GM18505 (cell line): ENCODE results near the gene KIR2DL3.
"Not testable (repeated sequence)": the region's sequence is repeated elsewhere in the genome, so short reads cannot be mapped to it uniquely, and the experiment has no call there.

Source experiments
- ATAC-seq: cut with Tn5 transposase; IDR thresholded peaks from one replicate; pipeline ENCODE4 v1.9.1; 2021; ENCODE audit not compliant: unreplicated experiment
- POLR2A ChIP-seq: IDR thresholded peaks from 4 replicates; pipeline ENCODE4 v1.6.1; 2011; ENCODE audit warnings: borderline replicate concordance; ENCODE audit not compliant: insufficient read depth, insufficient read length; ENCODE audit errors: extremely low read depth

The KIR2DL3 gene

DNA sequence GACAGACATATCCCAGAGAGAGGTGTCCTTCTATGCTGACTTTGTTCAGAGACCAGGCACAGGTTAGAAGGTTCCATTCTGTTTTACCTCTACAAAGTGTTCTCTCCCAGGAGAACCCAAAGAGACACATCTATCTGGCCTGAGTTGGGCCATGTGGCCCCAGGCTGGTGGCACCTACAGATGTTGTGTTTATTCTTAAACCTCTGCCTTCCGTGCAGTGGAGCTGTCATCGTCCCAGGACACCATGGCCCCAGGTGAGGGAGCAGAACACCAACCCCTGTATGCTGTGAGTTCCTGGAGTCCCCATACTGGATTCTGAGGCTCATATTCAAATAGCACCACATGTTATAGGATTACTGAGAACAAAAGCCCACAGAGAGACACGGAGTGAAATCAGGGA is 10.1 kb upstream of the KIR2DL3 start:
- no peak for ATAC-seq
- no peak for TF ChIP-seq POLR2A

DNA sequence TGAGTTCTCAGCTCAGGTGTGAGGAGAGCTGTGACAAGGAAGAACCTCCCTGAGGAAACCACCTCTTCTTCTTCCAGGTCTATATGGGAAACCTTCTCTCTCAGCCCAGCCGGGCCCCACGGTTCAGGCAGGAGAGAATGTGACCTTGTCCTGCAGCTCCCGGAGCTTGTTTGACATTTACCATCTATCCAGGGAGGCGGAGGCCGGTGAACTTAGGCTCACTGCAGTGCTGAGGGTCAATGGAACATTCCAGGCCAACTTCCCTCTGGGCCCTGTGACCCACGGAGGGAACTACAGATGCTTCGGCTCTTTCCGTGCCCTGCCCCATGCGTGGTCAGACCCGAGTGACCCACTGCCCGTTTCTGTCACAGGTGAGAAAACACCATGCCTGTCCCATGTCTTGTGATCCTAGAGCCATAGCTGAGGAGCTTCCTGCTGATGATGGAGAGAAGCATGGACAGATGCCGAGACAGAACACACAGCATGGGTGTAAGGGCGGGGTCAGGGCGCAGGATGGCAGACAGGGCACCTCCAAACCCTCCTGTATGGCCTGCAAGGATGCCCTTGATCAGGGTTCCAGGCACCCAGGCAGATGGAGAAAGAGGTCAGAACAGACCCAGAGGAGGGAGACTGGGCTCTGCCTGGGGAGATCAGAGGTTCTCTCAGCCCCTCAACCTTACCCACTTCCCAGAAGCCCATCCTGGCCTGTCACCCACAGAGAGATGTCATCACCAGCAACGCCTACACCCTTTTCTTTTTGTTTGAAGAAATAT is 8.7 kb upstream of the KIR2DL3 start:
- TF ChIP-seq POLR2A = no peak
- no peak for ATAC-seq

DNA sequence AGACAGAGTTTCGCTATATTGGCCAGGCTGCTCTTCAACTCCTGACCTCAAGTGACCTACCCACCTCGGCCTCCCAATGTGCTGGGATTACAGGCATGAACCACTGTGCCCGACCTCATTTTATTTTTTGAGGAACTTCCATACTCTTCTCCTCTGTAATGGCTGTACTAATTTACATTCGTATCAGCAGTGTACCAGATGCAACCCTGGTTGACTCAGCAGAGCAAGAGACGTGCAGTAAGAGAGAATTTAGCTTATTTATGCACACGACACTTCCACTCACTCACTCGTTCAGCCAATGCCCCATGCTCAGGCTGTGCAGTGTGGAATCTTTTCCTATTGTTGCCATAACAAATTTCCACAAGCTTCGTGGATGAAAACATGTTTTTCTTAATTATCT is 7.1 kb upstream of the KIR2DL3 start:
- no peak for ATAC-seq
- no peak for TF ChIP-seq POLR2A

DNA sequence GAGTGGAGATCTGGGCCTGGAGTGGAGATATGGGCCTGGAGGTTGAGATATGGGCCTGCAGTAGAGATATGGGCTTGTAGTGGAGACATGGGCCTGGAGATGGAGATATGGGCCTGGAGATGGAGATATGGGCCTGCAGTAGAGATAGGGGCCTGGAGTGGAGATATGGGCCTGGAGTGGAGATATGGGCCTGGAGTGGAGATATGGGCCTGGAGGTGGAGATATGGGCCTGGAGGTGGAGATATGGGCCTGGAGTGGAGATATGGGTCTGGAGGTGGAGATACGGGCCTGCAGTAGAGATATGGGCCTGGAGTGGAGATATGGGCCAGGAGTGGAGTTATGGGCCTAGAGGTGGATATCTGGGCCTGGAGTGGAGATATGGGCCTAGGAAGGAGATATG is 402 bp downstream of the KIR2DL3 start:
- TF ChIP-seq POLR2A = no peak
- ATAC-seq = no peak

DNA sequence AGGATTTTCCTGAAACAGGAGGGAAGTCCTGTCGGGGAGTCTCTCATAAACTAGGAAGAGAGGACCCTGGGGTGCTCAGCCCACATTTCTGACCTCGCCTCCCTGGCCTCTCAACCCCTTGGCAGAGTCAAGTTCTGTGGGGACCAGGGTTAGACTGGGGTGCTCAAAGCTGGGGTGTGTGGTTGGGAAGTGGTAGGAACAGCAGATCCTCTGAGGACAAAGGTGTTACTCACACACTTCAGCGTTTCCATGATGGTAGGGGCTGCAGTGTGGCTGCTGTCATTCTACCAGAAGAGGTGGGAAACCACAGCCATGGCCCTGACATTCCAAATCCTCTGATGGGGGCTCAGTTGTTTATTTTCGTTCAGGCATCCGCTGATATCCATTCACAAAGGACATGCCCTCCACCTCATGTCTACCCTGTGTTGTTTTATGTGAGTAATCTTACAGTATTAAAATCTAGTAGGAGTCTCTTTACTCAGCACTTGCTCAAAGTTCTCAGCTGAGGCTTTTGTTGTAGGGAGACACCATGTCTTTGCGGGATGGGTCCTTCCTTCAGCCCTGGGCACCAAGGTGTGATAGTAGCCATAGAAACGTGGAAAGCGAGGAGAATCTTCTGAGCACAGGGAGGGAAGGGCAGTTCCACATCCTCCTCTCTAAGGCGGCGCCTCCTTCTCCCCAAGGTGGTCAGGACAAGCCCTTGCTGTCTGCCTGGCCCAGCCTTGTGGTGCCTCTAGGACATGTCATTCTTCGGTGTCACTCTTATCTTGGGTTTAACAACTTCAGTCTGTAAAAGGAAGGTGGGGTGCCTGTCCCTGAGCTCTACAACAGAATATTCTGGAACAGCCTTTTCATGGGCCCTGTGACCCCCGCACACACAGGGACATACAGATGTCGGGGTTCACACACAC is 1.5 kb downstream of the KIR2DL3 start:
- no peak for TF ChIP-seq POLR2A
- ATAC-seq = no peak

DNA sequence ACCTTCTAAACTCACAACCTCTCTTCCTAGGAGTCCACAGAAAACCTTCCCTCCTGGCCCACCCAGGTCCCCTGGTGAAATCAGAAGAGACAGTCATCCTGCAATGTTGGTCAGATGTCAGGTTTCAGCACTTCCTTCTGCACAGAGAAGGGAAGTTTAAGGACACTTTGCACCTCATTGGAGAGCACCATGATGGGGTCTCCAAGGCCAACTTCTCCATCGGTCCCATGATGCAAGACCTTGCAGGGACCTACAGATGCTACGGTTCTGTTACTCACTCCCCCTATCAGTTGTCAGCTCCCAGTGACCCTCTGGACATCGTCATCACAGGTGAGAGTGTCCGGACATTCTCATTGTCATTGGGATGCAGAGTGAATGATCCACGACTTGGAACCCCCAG is 3.6 kb downstream of the KIR2DL3 start:
- not testable (repeated sequence) for ATAC-seq

DNA sequence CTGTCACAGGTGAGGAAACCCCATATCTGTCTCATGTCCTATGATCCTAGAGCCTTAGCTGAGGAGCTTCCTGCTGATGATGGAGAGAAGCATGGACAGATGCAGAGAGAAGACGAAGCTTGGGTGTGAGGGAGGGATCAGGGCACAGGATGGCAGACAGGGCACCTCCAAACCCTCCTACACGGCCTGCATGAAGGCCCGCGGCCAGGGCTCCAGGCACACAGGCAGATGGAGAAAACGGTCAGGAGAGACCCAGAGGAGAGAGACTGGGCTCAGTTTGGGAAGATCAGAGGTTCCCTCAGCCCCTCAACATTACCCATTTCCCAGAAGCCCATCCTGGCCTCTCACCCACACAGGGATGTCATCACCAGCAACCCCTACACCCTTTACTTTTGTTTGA is 5.8 kb downstream of the KIR2DL3 start:
- ATAC-seq = not testable (repeated sequence)

DNA sequence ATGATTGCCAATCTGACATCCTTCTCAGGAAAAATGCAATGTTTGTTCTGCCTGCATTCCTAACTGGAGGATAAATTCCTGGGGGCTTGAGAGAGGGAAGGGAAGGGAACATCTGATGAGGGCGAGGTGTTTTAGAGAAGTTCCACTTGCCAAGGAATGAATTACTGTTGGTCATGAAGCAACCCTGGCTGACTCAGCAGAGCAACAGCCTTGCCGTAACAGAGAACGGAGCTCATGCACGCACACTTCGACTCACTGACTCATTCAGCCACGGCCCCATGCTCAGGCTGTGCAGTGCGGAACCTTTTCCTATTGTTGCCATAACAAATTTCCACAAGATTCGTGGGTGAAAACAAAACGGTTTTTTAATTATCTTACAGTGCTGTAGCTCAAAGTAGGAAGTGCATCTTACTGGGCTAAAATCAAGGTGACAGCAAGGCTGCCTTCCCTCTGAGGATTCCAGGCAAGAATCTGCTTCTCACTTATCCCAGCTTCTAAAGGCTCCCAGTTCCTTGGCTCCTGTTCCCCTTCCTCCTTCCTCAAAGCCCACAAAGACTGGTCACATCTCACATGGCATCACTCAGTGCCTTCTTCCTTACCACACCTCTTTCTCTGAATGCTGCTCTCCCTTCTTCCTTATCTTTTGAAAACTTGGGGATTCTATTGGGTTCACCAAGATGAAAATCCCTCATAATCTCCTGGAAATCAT is 9.5 kb downstream of the KIR2DL3 start:
- not testable (repeated sequence) for ATAC-seq

DNA sequence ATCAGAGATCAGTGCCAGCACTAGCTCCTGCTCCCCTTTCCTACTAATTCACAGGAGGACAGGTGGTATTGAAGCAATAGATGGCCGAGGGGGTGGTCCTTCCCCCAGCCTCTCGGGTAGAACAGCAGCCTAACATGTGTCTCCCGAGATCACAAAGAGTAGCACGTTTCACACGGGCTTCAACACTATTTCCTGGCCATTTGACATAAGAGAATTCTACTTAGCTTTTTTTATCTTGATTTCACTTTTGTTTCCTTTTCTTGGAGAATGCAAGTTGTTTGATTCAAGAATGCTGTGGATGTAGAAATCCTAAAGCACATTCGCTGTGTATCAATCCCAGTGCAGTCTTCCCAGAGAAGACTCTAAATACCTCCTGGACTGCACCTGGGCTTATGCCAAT is 12.0 kb downstream of the KIR2DL3 start:
- ATAC-seq = not testable (repeated sequence)

DNA sequence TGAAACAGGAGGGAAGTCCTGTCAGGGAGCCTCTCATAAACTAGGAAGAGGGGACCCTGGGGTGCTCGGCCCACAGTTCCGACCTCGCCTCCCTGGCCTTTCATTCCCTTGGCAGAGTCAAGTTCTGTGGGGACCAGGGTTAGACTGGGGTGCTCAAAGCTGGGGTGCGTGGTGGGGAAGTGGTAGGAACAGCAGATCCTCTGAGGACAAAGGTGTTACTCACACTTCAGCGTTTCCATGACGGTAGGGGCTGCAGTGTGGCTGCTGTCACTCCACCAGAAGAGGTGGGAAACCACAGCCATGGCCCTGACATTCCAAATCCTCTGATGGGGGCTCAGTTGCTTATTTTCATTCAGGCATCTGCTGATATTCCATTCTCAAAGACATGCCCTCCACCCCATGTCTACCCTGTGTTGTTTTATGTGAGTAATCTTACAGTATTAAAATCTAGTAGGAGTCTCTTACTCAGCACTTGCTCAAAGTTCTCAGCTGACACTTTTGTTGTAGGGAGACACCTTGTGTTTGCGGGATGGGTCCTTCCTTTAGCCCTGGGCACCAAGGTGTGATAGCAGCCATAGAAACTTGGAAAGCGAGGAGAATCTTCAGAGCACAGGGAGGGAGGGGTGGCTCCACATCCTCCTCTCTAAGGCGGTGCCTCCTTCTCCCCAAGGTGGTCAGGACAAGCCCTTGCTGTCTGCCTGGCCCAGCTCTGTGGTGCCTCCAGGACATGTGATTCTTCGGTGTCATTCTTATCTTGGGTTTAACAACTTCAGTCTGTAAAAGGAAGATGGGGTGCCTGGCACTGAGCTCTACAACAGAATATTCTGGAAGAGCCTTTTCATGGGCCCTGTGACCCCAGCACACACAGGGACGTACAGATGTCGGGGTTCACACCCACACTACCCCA is 18.1 kb downstream of the KIR2DL3 start:
- not testable (repeated sequence) for ATAC-seq

DNA sequence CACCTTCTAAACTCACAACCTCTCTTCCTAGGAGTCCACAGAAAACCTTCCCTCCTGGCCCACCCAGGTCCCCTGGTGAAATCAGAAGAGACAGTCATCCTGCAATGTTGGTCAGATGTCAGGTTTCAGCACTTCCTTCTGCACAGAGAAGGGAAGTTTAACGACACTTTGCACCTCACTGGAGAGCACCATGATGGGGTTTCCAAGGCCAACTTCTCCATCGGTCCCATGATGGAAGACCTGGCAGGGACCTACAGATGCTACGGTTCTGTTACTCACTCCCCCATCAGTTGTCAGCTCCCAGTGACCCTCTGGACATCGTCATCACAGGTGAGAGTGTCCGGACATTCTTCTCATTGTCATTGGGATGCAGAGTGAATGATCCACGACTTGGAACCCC is 20.3 kb downstream of the KIR2DL3 start:
- not testable (repeated sequence) for ATAC-seq

DNA sequence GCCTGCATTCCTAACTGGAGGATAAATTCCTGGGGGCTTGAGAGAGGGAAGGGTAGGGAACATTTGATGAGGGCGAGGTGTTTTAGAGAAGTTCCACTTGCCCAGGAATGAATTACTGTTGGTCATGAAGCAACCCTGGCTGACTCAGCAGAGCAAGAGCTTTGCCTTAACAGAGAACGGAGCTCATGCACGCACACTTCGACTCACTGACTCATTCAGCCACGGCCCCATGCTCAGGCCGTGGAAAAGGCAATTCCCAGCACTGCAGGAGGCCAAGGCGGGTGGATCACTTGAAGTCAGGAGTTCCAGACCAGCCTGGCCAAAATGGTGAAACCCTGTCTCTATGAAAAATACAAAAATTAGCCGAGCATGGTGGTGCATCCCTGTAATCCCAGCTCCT is 25.9 kb downstream of the KIR2DL3 start:
- not testable (repeated sequence) for ATAC-seq

DNA sequence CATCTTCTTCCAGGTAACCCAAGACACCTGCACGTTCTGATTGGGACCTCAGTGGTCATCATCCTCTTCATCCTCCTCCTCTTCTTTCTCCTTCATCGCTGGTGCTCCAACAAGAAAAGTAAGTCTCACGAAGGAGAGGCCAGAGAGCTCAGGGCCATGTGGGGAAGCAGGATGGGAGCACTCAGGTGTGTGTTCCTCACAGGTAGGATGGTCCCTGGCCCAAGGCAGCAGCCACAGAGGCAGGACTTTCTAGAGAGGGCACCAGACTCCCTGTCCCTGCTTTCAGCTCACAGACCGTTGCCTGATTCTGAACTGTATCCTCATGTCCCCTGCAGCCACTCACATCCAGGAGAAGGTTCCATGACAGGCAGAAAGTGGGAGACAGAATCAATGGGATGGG is 28.2 kb downstream of the KIR2DL3 start:
- not testable (repeated sequence) for ATAC-seq

DNA sequence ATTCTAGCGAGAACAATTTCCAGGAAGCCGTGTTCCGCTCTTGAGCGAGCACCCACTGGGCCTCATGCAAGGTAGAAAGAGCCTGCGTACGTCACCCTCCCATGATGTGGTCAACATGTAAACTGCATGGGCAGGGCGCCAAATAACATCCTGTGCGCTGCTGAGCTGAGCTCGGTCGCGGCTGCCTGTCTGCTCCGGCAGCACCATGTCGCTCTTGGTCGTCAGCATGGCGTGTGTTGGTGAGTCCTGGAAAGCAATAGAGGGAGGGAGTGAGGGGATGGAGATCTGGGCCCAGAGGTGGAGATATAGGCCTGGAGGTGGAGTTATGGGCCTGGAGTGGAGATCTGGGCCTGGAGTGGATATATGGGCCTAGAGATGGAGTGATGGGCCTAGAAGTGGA is 31.3 kb downstream of the KIR2DL3 start, which contains the start of gene KIR2DL1:
Gene KIR2DL1, plus strand, starts transcription at position 148 of the 400 bp plus-strand sequence. Its CDS starts 58 bp downstream, at position 206.
- ATAC-seq = not testable (repeated sequence)

DNA sequence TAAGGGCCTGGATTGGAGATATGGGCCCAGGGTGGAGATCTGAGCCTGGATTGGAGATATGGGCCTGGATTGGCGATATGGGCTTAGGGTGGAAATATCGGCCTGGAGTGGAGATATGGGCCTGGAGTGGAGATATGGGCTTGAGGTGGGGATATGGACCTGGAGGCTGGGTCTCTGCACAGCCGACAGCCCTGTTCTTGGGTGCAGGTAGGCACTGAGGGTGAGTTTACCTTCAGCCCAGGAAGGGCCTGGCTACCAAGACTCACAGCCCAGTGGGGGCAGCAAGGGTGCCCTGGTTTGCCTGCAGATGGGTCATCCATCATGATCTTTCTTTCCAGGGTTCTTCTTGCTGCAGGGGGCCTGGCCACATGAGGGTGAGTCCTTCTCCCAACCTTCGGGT is 32.2 kb downstream of the KIR2DL3 start:
- not testable (repeated sequence) for ATAC-seq

DNA sequence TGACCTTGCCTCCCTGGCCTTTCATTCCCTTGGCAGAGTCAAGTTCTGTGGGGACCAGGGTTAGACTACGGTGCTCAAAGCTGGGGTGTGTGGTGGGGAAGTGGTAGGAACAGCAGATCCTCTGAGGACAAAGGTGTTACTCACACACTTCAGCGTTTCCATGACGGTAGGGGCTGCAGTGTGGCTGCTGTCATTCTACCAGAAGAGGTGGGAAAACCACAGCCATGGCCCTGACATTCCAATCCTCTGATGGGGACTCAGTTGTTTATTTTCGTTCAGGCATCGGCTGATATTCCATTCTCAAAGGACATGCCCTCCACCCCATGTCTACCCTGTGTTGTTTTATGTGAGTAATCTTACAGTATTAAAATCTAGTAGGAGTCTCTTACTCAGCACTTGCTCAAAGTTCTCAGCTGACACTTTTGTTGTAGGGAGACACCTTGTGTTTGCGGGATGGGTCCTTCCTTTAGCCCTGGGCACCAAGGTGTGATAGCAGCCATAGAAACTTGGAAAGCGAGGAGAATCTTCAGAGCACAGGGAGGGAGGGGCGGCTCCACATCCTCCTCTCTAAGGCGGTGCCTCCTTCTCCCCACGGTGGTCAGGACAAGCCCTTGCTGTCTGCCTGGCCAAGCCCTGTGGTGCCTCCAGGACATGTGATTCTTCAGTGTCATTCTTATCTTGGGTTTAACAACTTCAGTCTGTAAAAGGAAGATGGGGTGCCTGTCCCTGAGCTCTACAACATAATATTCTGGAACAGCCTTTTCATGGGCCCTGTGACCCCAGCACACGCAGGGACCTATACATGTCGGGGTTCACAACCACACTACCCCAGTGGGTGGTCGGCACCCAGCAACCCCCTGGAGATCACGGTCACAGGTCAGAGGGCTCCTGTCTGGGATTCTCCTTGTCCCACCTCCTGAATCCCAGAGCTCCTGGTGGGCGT is 33.0 kb downstream of the KIR2DL3 start:
- not testable (repeated sequence) for ATAC-seq

DNA sequence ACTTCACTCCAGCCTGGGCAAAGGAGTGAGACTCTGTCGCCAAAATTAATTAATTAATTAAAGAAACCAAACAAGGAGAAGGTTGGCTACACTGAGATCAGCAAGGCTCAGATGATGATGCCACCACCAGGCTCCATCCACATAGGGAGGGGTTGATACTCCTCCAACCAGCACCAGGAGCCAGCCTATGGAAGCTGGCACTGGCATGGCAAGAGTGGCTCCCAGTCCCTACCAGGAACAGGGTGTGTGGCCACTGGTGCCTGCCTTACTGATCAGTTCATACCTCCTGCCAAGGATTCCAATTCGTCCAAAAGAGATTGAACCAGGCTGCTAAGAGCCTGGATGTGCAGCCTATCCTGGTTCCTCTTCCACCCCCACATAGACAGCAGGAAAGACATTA is 34.4 kb downstream of the KIR2DL3 start:
- not testable (repeated sequence) for ATAC-seq
